ENCODE data around the gene PWWP3B.
"Not testable (repeated sequence)": the region's sequence is repeated elsewhere in the genome, so short reads cannot be mapped to it uniquely, and the experiment has no call there.

The PWWP3B gene

GRCh38 chrX:106183685-106184084, 15.6 kb downstream of the PWWP3B start:
- not testable (repeated sequence) for H3K4me3 ChIP-seq (ENCODE audit: insufficient read depth, low read depth, low read length); H3K36me3 ChIP-seq (ENCODE audit: control insufficient read depth, insufficient read depth, low read length); H3K9me3 ChIP-seq (ENCODE audit: control insufficient read depth, low read length); H3K27me3 ChIP-seq (ENCODE audit: control insufficient read depth, insufficient read depth, low read length, poor library complexity, severe bottlenecking); H3K4me1 ChIP-seq (ENCODE audit: control insufficient read depth, insufficient read depth, low read length); H3K27ac ChIP-seq (ENCODE audit: insufficient read depth, low read depth, low read length, poor library complexity, severe bottlenecking)
- 88 to 92% methylated on average over 6 of the region's 6 CpGs for WGBS, 2 experiments

GRCh38 chrX:106201502-106202178, 33.5 kb downstream of the PWWP3B start:
- Histone ChIP-seq H3K4me3 (ENCODE audit: insufficient read depth, low read depth, low read length) (no peak overlapping the region), H3K27me3 (ENCODE audit: control insufficient read depth, insufficient read depth, low read length, poor library complexity, severe bottlenecking) (no peaks in the 10 kb centered on the region), H3K36me3 (ENCODE audit: control insufficient read depth, insufficient read depth, low read length) (no peaks in the 10 kb centered on the region), H3K9me3 (ENCODE audit: control insufficient read depth, low read length) (no peaks in the 10 kb centered on the region), H3K4me1 (ENCODE audit: control insufficient read depth, insufficient read depth, low read length) (no peaks in the 10 kb centered on the region), H3K27ac (ENCODE audit: insufficient read depth, low read depth, low read length, poor library complexity, severe bottlenecking) (no peak overlapping the region)
- WGBS, 2 experiments = 25% methylated on average over 2 of the region's 3 CpGs

- no peaks in the 10 kb centered on the region for H3K36me3 ChIP-seq (ENCODE audit: control insufficient read depth, insufficient read depth, low read length)
- no peak overlapping the region for H3K4me3 ChIP-seq (ENCODE audit: insufficient read depth, low read depth, low read length)
- H3K9me3 ChIP-seq (ENCODE audit: control insufficient read depth, low read length) = no peaks in the 10 kb centered on the region
- H3K4me1 ChIP-seq (ENCODE audit: control insufficient read depth, insufficient read depth, low read length) = no peaks in the 10 kb centered on the region
- no peaks in the 10 kb centered on the region for H3K27me3 ChIP-seq (ENCODE audit: control insufficient read depth, insufficient read depth, low read length, poor library complexity, severe bottlenecking)
- H3K27ac ChIP-seq (ENCODE audit: insufficient read depth, low read depth, low read length, poor library complexity, severe bottlenecking) = no peak overlapping the region
These were observed 35.2 kb downstream of the PWWP3B start for GRCh38 chrX:106203315-106203714.

DNA sequence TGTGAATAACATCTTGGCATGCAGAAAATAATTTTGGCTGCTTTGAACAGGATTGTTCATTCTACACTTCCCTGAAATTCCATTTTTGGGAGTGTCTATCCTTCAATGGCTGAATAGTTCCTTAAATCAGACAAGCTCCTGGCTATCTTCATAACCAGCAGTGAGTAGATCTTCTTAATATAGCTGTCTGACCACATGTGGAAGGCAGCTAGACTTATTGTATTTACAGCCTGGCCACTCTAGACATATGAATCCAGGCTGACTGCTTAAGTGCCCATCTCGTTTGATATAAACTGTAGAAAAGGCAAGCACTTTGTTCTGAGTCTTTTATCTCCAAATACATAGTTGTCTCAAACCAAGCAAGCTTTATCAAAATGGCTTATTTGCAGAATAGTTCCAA, 40.0 kb downstream of the PWWP3B start:
- Histone ChIP-seq H3K4me3 (ENCODE audit: insufficient read depth, low read depth, low read length) (no peak overlapping the region), H3K4me1 (ENCODE audit: control insufficient read depth, insufficient read depth, low read length) (no peaks in the 10 kb centered on the region), H3K27me3 (ENCODE audit: control insufficient read depth, insufficient read depth, low read length, poor library complexity, severe bottlenecking) (no peaks in the 10 kb centered on the region), H3K9me3 (ENCODE audit: control insufficient read depth, low read length) (no peaks in the 10 kb centered on the region), H3K36me3 (ENCODE audit: control insufficient read depth, insufficient read depth, low read length) (no peaks in the 10 kb centered on the region), H3K27ac (ENCODE audit: insufficient read depth, low read depth, low read length, poor library complexity, severe bottlenecking) (no peak overlapping the region)
- WGBS, 2 experiments = 79 to 100% methylated on average over 1 of the region's 1 CpG

Measured in ectodermal cell (in vitro differentiated cells).